Measurements from ENCODE around the gene DMXL2.
A peak's percentile ranks its signal among the peaks of the same experiment; 100 is the strongest.

DMXL2 gene

GRCh38 chr15:51558876-51559275, 63.7 kb downstream of the DMXL2 start:
- H3K27me3 ChIP-seq (replicated peaks; ENCODE audit: control insufficient read depth, insufficient read depth, low read length) = no peaks in the 10 kb centered on the region
- no peak for DNase-seq (ENCODE audit: extremely low read depth, insufficient read length)
- TF ChIP-seq, protein P1, sequence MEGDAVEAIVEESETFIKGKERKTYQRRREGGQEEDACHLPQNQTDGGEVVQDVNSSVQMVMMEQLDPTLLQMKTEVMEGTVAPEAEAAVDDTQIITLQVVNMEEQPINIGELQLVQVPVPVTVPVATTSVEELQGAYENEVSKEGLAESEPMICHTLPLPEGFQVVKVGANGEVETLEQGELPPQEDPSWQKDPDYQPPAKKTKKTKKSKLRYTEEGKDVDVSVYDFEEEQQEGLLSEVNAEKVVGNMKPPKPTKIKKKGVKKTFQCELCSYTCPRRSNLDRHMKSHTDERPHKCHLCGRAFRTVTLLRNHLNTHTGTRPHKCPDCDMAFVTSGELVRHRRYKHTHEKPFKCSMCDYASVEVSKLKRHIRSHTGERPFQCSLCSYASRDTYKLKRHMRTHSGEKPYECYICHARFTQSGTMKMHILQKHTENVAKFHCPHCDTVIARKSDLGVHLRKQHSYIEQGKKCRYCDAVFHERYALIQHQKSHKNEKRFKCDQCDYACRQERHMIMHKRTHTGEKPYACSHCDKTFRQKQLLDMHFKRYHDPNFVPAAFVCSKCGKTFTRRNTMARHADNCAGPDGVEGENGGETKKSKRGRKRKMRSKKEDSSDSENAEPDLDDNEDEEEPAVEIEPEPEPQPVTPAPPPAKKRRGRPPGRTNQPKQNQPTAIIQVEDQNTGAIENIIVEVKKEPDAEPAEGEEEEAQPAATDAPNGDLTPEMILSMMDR (IDR thresholded peaks at IDR 0.05; ENCODE audit: insufficient read depth, low read length, poor library complexity, severe bottlenecking) = no peak
- no peaks in the 10 kb centered on the region for H3K36me3 ChIP-seq (ENCODE audit: control insufficient read depth, insufficient read depth, low read length)
- H3K4me3 ChIP-seq (replicated peaks; ENCODE audit: low read depth, low read length) = no peak overlapping the region

- Histone ChIP-seq H3K36me3 (ENCODE audit: control insufficient read depth, insufficient read depth, low read length) (no peaks in the 10 kb centered on the region), H3K4me3 (replicated peaks; ENCODE audit: low read depth, low read length) (no peak overlapping the region), H3K27me3 (replicated peaks; ENCODE audit: control insufficient read depth, insufficient read depth, low read length) (no peaks in the 10 kb centered on the region)
- DNase-seq (ENCODE audit: extremely low read depth, insufficient read length) = no peak
- TF ChIP-seq, protein P1 (IDR thresholded peaks at IDR 0.05; ENCODE audit: insufficient read depth, low read length, poor library complexity, severe bottlenecking) = no peak
Measured at GRCh38 chr15:51558411-51558810, 64.2 kb downstream of the DMXL2 start.

DNA sequence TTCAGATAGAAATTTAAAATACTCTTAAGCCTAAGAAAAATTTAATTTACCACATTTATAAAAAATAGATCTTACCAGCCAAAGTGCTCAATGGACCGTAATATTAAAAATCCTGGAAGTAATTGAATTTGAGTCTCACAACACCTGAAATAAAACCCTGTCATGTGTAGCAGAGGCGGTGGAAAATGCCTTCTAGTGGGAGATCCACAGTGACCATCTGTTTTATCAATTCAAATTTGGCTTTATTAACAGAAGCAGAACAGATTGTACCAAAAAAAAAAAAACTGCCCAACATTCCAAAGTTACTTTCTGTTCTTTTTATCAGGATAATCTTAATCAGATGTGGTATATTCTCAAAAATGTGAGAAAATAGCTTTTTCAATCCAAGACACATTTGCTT, 71.7 kb downstream of the DMXL2 start:
- DNase-seq (ENCODE audit: extremely low read depth, insufficient read length) = no peak
- H3K36me3 ChIP-seq (ENCODE audit: control insufficient read depth, insufficient read depth, low read length) = no peaks in the 10 kb centered on the region
- TF ChIP-seq, protein P1 (IDR thresholded peaks at IDR 0.05; ENCODE audit: insufficient read depth, low read length, poor library complexity, severe bottlenecking) = no peak
- no peak overlapping the region for H3K4me3 ChIP-seq (replicated peaks; ENCODE audit: low read depth, low read length)
- H3K27me3 ChIP-seq (replicated peaks; ENCODE audit: control insufficient read depth, insufficient read depth, low read length) = no peaks in the 10 kb centered on the region

DNA sequence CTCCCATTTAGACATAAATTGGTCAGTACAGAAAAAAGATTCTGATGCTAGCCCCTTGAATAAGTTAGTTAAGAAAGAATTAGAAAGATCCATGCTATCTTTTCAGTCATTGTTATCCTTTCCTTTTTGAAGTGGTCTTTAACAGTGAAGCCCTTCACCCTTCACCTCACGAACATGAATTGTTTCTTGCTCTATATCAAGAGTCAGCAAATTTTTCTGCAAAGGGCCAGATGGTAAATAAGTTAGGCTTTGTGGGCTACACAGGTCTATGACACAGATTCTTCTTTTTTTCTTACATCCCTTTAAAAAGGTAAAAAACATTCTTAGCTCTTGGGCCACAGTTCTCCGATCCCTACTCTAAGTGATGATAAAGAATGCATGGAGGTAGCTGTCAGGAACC, 74.9 kb downstream of the DMXL2 start:
- TF ChIP-seq, protein P1 (IDR thresholded peaks at IDR 0.05; ENCODE audit: insufficient read depth, low read length, poor library complexity, severe bottlenecking) = no peak
- no peak for DNase-seq (ENCODE audit: extremely low read depth, insufficient read length)
- no peaks in the 10 kb centered on the region for H3K36me3 ChIP-seq (ENCODE audit: control insufficient read depth, insufficient read depth, low read length)
- H3K27me3 ChIP-seq (replicated peaks; ENCODE audit: control insufficient read depth, insufficient read depth, low read length) = no peaks in the 10 kb centered on the region
- H3K4me3 ChIP-seq (replicated peaks; ENCODE audit: low read depth, low read length) = no peak overlapping the region

DNA sequence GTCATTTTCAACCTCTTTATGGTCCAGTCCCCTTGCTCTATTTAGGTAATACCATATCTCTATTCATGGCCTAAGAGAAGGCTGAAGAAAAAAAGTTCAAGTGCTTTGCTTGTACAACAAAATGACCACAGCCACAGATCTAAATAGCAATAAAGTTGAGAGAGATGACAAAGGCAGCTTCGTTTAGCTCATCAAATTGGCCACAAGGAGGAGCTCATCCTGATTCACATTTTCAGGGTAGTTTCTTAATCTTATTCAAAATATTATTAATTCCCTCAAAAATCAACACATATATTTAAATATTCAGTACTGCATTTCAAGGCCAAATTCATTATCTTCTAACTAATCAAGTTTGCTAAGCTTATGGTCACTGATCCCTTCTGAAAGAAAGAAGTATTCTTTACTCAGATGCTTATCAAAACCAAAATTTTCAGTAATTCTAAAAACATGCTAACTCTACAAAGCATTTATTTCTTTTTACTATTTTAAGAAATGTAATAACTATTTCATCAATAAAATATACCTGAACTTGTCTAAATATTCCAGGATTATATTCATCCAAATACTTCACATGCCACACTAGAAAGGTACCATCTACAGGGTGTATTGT, 85.5 kb downstream of the DMXL2 start:
- DNase-seq (ENCODE audit: extremely low read depth, insufficient read length) = no peak
- Histone ChIP-seq H3K27me3 (replicated peaks; ENCODE audit: control insufficient read depth, insufficient read depth, low read length) (no peaks in the 10 kb centered on the region), H3K36me3 (ENCODE audit: control insufficient read depth, insufficient read depth, low read length) (peaks cover 1% of the 10 kb centered on the region; the same call in 1 of the 2 replicates), H3K4me3 (replicated peaks; ENCODE audit: low read depth, low read length) (no peak overlapping the region)
- TF ChIP-seq, protein P1 (IDR thresholded peaks at IDR 0.05; ENCODE audit: insufficient read depth, low read length, poor library complexity, severe bottlenecking) = peak; percentile 64
